Neural cell (in vitro differentiated cells): Measurements from ENCODE around the gene ABCA2. TPM values are rescaled to one million over a fixed set of nuclear protein-coding genes. Genes with fewer than 3 reads are reported as not detected.

Experiments
- H2AFZ ChIP-seq: fragments of 200-600, 300-800 bp; sonication (generic), shearing (Covaris generic); 2 replicates; pipeline ENCODE4 v1.6.0; 2014; ENCODE audit warnings: low read depth, mild to moderate bottlenecking, antibody characterized with exemption, low read length, moderate library complexity
- H3F3A ChIP-seq: fragments of 200-600 bp; shearing (Covaris generic); 2 replicates; pipeline ENCODE4 v1.6.1; 2016; ENCODE audit warnings: mild to moderate bottlenecking, moderate library complexity, mixed read lengths, antibody characterized with exemption, low read length; ENCODE audit not compliant: insufficient read depth, poor library complexity, severe bottlenecking
- H3K27ac ChIP-seq: fragments of 200-600, 300-800 bp; sonication (generic), shearing (Covaris generic); 2 replicates; pipeline ENCODE4 v1.5.1; 2014; ENCODE audit warnings: mild to moderate bottlenecking, low read length, moderate library complexity
- H3K27me3 ChIP-seq: fragments of 300-800, 200-600 bp; sonication (generic), shearing (Covaris generic); 2 replicates; pipeline ENCODE4 v1.6.0; 2014; ENCODE audit warnings: mild to moderate bottlenecking, low read depth, low read length, moderate library complexity; ENCODE audit not compliant: insufficient read depth
- H3K36me3 ChIP-seq: fragments of 300-800, 200-600 bp; sonication (generic), shearing (Covaris generic); 2 replicates; pipeline ENCODE4 v1.5.1; 2014; ENCODE audit warnings: mild to moderate bottlenecking, antibody characterized with exemption, low read length, moderate library complexity; ENCODE audit not compliant: insufficient read depth
- H3K4me2 ChIP-seq: fragments of 300-800, 200-600 bp; sonication (generic), shearing (Covaris generic); 2 replicates; pipeline ENCODE4 v1.6.0; 2014; ENCODE audit warnings: mild to moderate bottlenecking, low read length
- H3K4me3 ChIP-seq: fragments of 300-800, 200-600 bp; sonication (generic), shearing (Covaris generic); 2 replicates; pipeline ENCODE4 v1.5.1; 2014; ENCODE audit warnings: mild to moderate bottlenecking, low read length, moderate library complexity
- H3K79me2 ChIP-seq: fragments of 200-600 bp; shearing (Covaris generic); replicated peaks from 2 replicates; pipeline ENCODE4 v1.6.0; 2014; ENCODE audit warnings: mild to moderate bottlenecking, low read length, moderate library complexity; ENCODE audit not compliant: insufficient read depth
- H3K9ac ChIP-seq: fragments of 300-800, 200-600 bp; sonication (generic), shearing (Covaris generic); 2 replicates; pipeline ENCODE4 v1.6.1; 2016; ENCODE audit warnings: mild to moderate bottlenecking, low read length, mixed read lengths
- H3K9me2 ChIP-seq: fragments of 200-600 bp; shearing (Covaris generic); 2 replicates; pipeline ENCODE4 v1.6.1; 2016; ENCODE audit warnings: mild to moderate bottlenecking, low read length, mixed read lengths; ENCODE audit not compliant: insufficient read depth
- H3K9me3 ChIP-seq: fragments of 200-600, 300-800 bp; sonication (generic), shearing (Covaris generic); 2 replicates; pipeline ENCODE4 v1.6.1; 2016; ENCODE audit warnings: mild to moderate bottlenecking, mixed run types, low read length, moderate library complexity, mixed read lengths
- H4K20me1 ChIP-seq: fragments of 200-600 bp; shearing (Covaris generic); 2 replicates; pipeline ENCODE4 v1.6.1; 2016; ENCODE audit warnings: mild to moderate bottlenecking, mixed run types; ENCODE audit not compliant: insufficient read depth
- EZH2 ChIP-seq: fragments of 200-600, 300-800 bp; shearing (Covaris generic), sonication (generic); IDR thresholded peaks from 2 replicates; pipeline ENCODE4 v1.6.1; 2014; ENCODE audit warnings: antibody characterized with exemption, low read length, borderline replicate concordance, mild to moderate bottlenecking; ENCODE audit not compliant: insufficient read depth, poor library complexity, severe bottlenecking
- MXI1 ChIP-seq: fragments of 450-650 bp; conservative IDR thresholded peaks from 2 replicates; pipeline ENCODE4 v1.6.1; 2014; ENCODE audit warnings: antibody characterized with exemption, mild to moderate bottlenecking; ENCODE audit not compliant: poor library complexity, severe bottlenecking
- RAD21 ChIP-seq: fragments of 450-650 bp; conservative IDR thresholded peaks from 2 replicates; pipeline ENCODE4 v1.6.1; 2014; ENCODE audit warnings: antibody characterized with exemption, mild to moderate bottlenecking, moderate library complexity
- SMC3 ChIP-seq: fragments of 450-650 bp; conservative IDR thresholded peaks from 2 replicates; pipeline ENCODE4 v1.6.1; 2014; ENCODE audit warnings: antibody characterized with exemption, mild to moderate bottlenecking, moderate library complexity; ENCODE audit not compliant: poor library complexity
- TAF1 ChIP-seq: IDR thresholded peaks from 2 replicates; pipeline ENCODE4 v1.6.1; 2012; ENCODE audit warnings: low read depth
- polyA plus RNA-seq: library from polyadenylated mRNA; depleted of rRNA; stranded (reverse); fragments of >200 nt; gene quantifications from 2 replicates; pipeline ENCODE4 v1.2.3, GENCODE V29; 2014
- TF ChIP-seq, protein P1 (sequence below): fragments of 450-650 bp; IDR thresholded peaks from 2 replicates; pipeline ENCODE4 v1.5.1; 2014; ENCODE audit warnings: antibody characterized with exemption, mild to moderate bottlenecking, moderate library complexity; ENCODE audit not compliant: poor library complexity, severe bottlenecking
- TF ChIP-seq, protein P2 (sequence below): IDR thresholded peaks from 2 replicates; pipeline ENCODE4 v1.6.1; 2012; ENCODE audit warnings: borderline replicate concordance

ABCA2 gene
- polyA plus RNA-seq, 1 donor from 2014 or later = 30.6 TPM

DNA sequence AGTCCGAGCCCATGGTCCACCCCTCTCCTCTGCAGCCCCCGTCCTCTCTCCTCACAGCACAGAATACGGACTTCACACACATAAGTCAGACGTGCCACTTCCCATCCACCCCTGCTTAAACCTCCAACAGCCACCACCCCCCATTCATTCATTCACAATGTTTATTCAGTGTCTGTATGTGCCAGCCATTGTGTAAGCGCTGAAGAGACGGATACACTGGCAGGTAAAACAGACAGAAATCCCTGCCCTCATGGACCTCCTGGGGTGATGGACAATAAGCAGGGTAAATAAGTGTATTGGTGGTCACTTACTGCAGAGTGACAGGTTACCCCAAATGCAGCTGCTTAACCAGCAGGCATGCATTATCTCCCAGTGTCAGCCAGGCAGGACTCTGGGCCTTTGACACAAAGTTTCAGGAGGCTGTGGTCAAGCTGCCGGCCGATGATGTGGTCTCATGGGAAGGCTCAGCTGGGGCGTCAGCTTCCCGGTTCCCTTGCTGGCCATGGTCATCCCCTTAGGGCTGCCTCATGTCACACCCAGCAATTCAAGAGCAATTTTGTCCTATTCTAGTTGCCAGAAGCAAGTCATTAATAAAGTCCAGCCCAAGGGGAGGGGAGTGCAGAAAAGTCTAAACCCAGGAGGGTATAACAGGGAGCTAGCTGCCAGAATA lies 37.7 kb downstream of the ABCA2 start:
- no peak overlapping the region for H2AFZ ChIP-seq
- H3K4me3 ChIP-seq = no peak overlapping the region
- peaks cover 13% of the 10 kb centered on the region for H3K27me3 ChIP-seq
- H3K9me3 ChIP-seq = no peaks in the 10 kb centered on the region
- no peak overlapping the region for H3K9ac ChIP-seq
- H3K27ac ChIP-seq = no peak overlapping the region
- no peaks in the 10 kb centered on the region for H4K20me1 ChIP-seq
- H3K4me2 ChIP-seq = no peak overlapping the region
- H3K9me2 ChIP-seq = no peaks in the 10 kb centered on the region
- H3K36me3 ChIP-seq = no peaks in the 10 kb centered on the region
- H3F3A ChIP-seq = no peaks in the 10 kb centered on the region
- no peaks in the 10 kb centered on the region for H3K79me2 ChIP-seq
- TF ChIP-seq TAF1 (no peak), SMC3 (no peak), RAD21 (no peak), EZH2 (no peak), MXI1 (no peak)
- TF ChIP-seq, protein P1, sequence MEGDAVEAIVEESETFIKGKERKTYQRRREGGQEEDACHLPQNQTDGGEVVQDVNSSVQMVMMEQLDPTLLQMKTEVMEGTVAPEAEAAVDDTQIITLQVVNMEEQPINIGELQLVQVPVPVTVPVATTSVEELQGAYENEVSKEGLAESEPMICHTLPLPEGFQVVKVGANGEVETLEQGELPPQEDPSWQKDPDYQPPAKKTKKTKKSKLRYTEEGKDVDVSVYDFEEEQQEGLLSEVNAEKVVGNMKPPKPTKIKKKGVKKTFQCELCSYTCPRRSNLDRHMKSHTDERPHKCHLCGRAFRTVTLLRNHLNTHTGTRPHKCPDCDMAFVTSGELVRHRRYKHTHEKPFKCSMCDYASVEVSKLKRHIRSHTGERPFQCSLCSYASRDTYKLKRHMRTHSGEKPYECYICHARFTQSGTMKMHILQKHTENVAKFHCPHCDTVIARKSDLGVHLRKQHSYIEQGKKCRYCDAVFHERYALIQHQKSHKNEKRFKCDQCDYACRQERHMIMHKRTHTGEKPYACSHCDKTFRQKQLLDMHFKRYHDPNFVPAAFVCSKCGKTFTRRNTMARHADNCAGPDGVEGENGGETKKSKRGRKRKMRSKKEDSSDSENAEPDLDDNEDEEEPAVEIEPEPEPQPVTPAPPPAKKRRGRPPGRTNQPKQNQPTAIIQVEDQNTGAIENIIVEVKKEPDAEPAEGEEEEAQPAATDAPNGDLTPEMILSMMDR = no peak
- TF ChIP-seq, protein P2, sequence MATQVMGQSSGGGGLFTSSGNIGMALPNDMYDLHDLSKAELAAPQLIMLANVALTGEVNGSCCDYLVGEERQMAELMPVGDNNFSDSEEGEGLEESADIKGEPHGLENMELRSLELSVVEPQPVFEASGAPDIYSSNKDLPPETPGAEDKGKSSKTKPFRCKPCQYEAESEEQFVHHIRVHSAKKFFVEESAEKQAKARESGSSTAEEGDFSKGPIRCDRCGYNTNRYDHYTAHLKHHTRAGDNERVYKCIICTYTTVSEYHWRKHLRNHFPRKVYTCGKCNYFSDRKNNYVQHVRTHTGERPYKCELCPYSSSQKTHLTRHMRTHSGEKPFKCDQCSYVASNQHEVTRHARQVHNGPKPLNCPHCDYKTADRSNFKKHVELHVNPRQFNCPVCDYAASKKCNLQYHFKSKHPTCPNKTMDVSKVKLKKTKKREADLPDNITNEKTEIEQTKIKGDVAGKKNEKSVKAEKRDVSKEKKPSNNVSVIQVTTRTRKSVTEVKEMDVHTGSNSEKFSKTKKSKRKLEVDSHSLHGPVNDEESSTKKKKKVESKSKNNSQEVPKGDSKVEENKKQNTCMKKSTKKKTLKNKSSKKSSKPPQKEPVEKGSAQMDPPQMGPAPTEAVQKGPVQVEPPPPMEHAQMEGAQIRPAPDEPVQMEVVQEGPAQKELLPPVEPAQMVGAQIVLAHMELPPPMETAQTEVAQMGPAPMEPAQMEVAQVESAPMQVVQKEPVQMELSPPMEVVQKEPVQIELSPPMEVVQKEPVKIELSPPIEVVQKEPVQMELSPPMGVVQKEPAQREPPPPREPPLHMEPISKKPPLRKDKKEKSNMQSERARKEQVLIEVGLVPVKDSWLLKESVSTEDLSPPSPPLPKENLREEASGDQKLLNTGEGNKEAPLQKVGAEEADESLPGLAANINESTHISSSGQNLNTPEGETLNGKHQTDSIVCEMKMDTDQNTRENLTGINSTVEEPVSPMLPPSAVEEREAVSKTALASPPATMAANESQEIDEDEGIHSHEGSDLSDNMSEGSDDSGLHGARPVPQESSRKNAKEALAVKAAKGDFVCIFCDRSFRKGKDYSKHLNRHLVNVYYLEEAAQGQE = no peak

DNA sequence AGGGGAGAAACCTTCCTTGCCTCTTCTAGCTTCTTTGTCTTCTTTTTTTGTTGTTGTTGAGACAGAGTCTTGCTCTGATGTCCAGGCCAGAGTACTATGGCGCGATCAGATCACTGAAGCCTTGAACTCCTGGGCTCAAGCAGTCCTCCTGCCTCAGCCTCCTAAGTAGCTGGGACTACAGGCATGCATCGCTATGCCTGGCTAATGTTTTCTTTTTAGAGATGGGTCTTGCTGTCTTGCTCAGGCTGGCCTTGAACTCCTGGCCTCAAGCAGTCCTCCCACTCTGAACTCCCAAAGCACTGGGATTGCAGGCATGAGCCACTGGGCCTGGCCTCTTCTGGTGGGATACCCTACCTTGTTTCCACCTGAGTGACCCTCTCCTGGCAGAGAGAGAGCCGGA lies 39.2 kb downstream of the ABCA2 start:
- no peaks in the 10 kb centered on the region for H3K36me3 ChIP-seq
- H3K9me3 ChIP-seq = no peaks in the 10 kb centered on the region
- no peaks in the 10 kb centered on the region for H3K79me2 ChIP-seq
- TF ChIP-seq TAF1 = no peak
- TF ChIP-seq MXI1 = no peak
- no peak for TF ChIP-seq RAD21
- TF ChIP-seq, protein P1 = no peak
- TF ChIP-seq EZH2 = no peak
- no peak overlapping the region for H2AFZ ChIP-seq
- no peak overlapping the region for H3K9ac ChIP-seq
- H3K27me3 ChIP-seq = peaks cover 28% of the 10 kb centered on the region
- H3K9me2 ChIP-seq = no peaks in the 10 kb centered on the region
- H4K20me1 ChIP-seq = no peaks in the 10 kb centered on the region
- no peak overlapping the region for H3K27ac ChIP-seq
- H3F3A ChIP-seq = no peaks in the 10 kb centered on the region
- H3K4me2 ChIP-seq = no peak overlapping the region
- H3K4me3 ChIP-seq = no peak overlapping the region
